ENCODE measurements around the gene CACNG7. TPM values are rescaled to one million over a fixed set of nuclear protein-coding genes. Genes with fewer than 3 reads are reported as not detected.
"Not testable (repeated sequence)": the region's sequence is repeated elsewhere in the genome, so short reads cannot be mapped to it uniquely, and the experiment has no call there.

Gene CACNG7
- polyA plus RNA-seq, 3 donors, result not detected

DNA sequence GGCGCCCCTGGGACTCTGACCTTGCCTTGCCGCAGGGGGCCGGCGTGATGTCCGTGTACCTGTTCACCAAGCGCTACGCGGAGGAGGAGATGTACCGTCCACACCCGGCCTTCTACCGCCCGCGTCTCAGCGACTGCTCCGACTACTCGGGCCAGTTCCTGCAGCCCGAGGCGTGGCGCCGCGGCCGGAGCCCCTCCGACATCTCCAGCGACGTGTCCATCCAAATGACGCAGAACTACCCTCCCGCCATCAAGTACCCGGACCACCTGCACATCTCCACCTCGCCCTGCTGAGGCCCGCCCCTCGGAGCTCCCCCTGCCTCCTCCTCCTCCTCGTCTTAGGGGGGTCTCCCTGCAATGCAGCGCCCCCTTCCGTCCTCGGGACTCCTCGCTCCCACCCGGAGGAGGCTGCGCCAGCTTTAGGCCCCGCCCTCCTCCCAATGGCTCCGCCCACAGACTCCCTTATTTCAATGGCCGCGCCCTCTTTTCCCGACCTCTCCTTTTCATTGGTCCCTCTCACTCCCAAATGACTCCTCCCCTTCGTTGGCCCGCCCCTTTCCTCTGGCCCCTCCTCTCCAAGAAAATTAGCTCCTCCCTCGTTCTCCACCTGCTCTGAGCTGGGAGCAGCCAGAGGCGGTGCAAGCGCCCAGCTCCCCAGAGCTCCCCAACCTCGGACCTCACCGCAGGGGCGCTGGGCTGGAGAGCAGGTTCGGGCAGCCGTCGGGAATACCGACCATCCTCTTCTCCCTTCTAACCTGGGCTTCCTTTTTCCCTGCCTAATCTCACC is 33.1 kb downstream of the CACNG7 start:
- H3K27ac ChIP-seq (ENCODE audit: low read depth, low read length), result no peak overlapping the region
- 3 to 7% (median 6%) methylated on average over 51 to 55 of the region's 55 CpGs for WGBS, 3 donors

DNA sequence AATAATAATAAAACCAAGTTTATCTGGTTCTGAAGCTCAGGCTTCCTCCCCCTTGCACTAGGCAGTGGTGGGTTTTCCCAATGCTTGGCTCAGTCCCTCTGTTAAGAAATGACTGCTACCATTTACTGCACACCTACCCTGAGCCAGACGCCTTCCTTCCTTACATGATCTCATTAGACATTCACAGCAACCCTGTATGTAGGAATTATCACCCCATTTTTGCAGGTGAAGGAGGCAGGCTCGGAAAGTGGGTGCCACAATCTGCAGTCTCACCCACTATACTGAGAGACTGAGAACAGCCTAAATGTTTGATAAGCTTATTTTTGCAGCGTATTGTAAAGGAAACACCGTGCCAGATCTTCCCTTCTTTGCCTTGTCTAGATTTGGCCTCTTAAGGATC is 35.3 kb downstream of the CACNG7 start:
- 70 to 77% (median 74%) methylated on average over 4 of the region's 4 CpGs for WGBS, 3 donors

DNA sequence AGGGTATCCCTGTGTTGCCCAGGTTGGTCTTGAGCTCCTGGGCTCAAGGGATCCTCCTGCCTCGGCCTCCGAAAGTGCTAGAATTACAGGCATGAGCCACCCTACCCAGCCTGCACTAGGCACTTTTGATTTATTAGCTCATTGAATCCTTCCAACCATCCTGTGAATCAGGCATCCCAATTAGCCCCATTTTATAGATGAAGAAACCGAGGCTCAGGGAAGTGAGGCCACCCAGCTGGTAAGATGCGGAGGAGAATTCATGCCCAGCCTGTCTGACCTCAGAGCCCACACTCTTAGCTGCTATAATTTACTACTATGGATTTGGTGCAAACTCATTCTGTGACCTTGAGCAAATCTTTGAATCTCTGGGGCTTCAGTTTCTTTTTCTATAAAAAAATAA is 35.9 kb downstream of the CACNG7 start:
- WGBS, 3 donors, result 78 to 89% (median 89%) methylated on average over 4 of the region's 4 CpGs
- no peak overlapping the region for H3K27ac ChIP-seq (ENCODE audit: low read depth, low read length)

More for the DNA sequence above, 35.3 kb downstream of the CACNG7 start:
- H3K27ac ChIP-seq (ENCODE audit: low read depth, low read length), result no peak overlapping the region

DNA sequence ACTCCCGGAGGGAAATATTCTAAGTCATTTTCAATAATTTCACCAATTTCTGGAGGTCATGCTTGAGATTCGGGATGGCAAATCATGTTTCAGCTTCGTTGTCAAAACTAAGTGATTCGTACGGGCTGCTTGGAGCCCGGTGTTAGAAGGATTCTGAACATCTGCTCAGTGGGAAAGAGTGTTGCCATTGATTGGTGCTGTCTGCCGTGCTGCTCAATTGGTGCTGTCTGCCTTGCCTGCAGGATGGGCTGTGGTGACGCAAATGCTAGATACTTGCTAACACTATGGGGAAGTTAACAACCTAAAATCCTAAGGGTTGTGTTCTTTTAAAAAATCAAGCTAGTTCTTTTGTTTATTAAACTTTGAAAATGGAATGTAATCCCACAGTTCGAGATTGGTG is 36.4 kb downstream of the CACNG7 start:
- 39 to 52% (median 48%) methylated on average over 9 of the region's 9 CpGs for WGBS, 3 donors
- no peak overlapping the region for H3K27ac ChIP-seq (ENCODE audit: low read depth, low read length)

DNA sequence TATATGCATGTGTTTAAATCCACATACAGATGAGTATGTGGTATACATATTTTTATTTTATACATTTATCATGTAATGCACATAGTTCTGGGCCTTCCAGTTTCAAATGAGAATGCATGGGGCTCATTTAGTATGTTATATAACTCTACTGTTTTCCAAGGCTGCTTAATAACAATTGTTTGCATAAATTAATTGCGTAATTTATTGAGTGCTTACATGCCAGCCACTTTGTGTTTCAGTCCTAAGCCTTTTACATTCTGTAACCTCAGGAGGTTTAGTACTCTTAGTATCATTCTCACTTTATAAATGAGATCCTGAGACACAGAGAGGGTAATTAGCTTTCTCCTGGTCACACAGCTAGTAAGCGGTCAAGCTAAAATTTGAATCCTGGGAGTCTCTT is 36.9 kb downstream of the CACNG7 start:
- no peak overlapping the region for H3K27ac ChIP-seq (ENCODE audit: low read depth, low read length)
- WGBS, 3 donors, result 95 to 98% (median 96%) methylated on average over 2 of the region's 2 CpGs

DNA sequence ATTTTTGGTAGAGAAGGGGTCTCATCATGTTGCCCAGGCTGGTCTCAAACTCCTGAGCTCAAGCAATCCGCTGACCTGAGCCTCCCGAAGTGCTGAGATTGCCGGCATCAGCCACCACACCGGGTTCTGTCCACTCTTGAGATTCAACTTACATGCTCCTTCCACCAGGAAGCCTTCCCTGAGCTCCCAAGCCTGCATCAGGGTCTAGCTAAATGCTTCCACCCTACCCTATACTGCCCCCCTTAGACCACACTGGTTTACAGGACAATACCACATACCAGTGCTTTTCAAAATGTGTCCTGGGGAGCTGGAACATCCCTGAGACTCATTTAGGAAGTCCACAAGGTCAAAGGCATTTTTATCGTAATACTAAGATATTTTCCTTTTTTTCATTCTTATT is 38.5 kb downstream of the CACNG7 start:
- H3K27ac ChIP-seq (ENCODE audit: low read depth, low read length), result no peak overlapping the region
- WGBS, 3 donors, result 57 to 65% (median 62%) methylated on average over 5 of the region's 5 CpGs

DNA sequence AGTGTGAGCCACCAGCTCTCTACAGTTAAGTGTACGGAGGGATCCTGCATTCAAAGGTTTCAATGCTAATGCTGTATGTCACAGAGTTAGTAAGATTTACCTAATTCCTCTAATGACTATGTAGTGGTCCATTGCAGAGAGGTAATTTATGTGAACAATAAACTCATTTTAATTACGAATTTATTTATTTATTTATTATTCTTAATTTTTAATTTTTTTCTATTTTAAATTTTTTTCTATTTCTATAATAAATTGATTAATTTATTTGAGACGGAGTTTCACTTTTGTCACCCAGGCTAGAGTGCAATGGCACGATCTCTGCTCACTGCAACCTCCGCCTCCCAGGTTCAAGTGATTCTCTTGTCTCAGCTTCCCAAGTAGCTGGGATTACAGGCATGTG is 39.5 kb downstream of the CACNG7 start:
- WGBS, 3 donors, result 77 to 79% (median 78%) methylated on average over 5 of the region's 5 CpGs
- not testable (repeated sequence) for H3K27ac ChIP-seq (ENCODE audit: low read depth, low read length)

DNA sequence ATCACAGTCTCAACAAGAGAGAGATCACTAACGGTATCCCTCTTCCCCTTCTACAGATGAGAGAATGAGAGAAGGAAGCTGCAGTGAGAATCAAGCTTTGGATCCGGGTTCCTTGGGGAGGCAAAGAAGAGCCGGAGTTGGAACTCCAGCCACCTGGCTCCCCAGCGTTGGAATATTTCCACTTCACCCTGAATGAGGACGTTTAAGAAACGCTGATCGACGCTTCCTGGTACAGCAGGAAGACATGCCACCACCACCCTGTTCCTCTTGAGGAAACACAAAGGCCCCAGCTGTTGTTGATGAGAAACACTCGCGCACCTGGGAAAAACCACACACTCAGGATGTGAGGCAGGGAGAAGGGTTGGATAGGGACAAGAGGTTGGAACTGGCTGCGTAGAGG is 42.4 kb downstream of the CACNG7 start:
- 30 to 54% (median 35%) methylated on average over 11 of the region's 11 CpGs for WGBS, 3 donors

DNA sequence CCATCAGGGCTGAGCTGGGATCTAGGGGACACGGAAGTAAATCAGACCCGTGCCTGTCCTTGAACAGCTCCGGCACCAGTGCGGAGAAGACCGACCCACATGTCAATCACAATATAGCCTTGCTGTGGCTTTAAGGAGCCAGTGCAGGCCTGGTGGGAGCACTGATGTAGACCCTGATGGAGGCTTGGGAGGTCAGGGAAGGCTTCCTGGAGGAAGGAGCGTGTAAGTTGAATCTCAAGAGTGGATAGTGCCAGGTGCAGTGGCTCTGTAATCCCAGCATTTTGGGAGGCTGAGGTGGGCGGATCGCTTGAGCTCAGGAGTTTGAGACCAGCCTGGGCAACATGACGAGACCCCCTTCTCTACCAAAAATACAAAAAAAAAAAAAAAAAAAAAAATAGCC is 42.9 kb downstream of the CACNG7 start:
- 71 to 80% (median 79%) methylated on average over 9 of the region's 9 CpGs for WGBS, 3 donors

More for the DNA sequence above, 42.4 kb downstream of the CACNG7 start:
- no peak overlapping the region for H3K27ac ChIP-seq (ENCODE audit: low read depth, low read length)

DNA sequence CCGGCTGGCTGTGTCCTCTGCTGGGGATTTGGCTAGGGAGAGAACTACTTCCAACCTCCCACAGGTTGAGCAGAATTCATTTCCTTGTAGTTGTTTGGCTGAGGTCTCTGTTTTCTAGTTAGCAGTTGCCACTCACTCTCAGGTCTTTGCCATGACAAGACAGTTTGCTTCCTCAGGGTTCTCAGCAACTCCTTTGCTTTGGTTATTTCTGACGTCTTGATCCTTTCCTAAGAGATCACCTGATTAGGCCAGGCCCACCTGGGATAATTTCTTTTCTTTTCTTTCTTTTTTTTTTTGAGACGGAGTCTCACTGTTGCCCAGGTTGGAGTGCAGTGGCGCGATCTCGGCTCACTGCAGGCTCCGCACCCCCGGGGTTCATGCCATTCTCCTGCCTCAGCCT is 44.3 kb downstream of the CACNG7 start:
- WGBS, 3 donors, result 90 to 92% (median 90%) methylated on average over 8 of the region's 8 CpGs
- H3K27ac ChIP-seq (ENCODE audit: low read depth, low read length), result no peak overlapping the region

More for the DNA sequence above, 42.9 kb downstream of the CACNG7 start:
- no peak overlapping the region for H3K27ac ChIP-seq (ENCODE audit: low read depth, low read length)

DNA sequence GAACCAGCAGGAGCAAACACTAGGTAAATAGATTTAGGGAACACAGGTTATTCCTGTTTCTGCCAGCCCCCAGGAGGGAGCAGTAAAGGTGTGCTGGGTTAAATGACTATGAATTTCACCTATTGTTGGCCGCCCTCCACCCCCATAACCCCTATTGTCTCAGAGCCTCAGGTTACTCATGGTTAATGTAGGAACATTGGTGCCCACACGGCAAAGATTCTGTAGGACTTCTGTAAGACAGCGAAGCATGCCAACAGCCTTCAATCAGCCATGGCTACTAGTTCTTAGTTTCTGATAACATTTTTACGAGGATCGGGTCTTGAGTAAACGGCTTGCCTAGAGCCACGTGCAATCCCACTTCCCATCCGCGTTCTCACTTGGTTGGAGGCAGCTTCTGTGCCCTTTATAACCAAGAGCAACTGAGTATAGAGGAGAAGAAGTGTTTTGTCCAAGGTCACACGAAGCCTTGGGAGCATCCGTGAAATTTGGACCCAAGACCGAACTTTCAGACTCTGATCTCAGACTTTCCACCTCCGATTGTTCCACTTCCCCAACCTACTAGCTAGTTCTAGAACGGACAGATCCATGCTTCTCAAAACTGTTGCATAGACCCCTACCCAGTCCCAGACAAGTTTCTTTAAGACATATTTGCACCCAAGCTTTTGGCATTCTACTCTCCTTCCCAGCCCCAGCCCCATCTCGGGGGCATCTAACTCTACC is 48.5 kb downstream of the CACNG7 start:
- H3K27ac ChIP-seq (ENCODE audit: low read depth, low read length), result no peak overlapping the region
- 2 to 5% (median 5%) methylated on average over 15 of the region's 15 CpGs for WGBS, 3 donors

DNA sequence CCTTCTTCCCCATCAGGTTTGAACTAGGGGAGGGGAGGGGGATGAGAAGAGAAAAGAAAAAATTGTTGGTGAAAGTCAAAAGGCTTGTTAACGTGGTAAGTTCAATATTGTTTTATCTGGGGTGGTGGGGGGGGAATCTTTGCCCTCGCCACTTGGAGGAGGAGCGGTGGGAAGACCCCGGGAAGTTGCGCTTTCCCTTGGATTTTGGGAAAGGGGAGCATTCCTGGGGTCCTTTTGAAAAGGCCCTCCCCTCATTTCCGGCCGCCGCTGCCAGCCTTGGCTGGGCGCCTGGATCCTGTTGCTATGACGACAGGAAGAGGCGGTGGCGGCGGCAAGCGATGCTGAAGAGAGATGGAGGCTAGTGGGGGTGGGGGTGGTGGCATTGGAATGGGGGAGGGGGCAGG is 49.1 kb downstream of the CACNG7 start:
- WGBS, 3 donors, result 2 to 6% (median 3%) methylated on average over 8 to 14 of the region's 14 CpGs
- H3K27ac ChIP-seq (ENCODE audit: low read depth, low read length), result no peak overlapping the region

DNA sequence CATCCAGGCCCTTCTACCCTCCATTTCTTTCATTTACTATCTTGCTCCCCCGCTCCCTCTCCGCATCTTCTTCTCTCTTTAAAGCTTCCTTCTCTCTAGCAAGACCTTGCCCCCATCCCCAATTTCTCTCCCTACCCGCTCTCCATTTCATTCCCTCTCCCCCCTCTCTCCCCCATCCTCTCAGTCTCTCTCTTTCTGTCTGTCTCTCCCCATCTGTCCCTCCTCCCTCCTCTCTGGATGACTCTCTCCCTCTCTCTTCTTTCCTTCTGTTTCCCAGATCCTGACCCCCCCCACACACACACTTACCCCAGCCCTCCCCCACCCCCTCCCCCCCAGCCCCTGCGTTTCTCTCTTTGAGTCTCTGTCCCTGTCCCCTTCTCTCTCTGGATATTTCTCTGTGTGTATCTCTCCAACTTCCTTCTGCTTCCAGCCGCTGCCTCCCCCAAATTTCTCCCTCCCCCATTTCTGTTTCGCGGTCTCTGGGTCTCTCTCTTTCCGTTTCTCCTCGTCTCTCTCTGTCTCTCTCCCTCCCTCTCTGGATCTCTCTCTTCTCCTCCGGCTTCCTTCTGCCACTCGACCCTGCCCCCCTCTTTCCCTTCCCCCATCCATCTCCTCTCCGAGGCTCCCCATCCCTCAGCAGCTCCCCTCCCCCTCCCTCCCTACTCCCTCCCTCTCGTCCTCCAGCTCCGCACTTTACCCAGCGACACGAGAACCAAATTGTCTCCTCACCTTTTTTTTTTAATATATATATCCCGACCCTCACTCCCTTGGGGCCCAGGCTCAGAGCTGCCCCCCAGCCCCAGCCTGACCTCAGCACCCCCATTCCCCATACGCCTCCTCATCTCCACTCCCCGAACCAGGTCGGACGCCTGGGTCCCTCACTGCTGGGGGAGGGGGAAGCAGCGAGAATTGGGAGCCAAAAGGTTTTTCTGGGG is 50.0 kb downstream of the CACNG7 start:
- WGBS, 3 donors, result 0 to 3% (median 3%) methylated on average over 19 to 22 of the region's 22 CpGs
- no peak overlapping the region for H3K27ac ChIP-seq (ENCODE audit: low read depth, low read length)

DNA sequence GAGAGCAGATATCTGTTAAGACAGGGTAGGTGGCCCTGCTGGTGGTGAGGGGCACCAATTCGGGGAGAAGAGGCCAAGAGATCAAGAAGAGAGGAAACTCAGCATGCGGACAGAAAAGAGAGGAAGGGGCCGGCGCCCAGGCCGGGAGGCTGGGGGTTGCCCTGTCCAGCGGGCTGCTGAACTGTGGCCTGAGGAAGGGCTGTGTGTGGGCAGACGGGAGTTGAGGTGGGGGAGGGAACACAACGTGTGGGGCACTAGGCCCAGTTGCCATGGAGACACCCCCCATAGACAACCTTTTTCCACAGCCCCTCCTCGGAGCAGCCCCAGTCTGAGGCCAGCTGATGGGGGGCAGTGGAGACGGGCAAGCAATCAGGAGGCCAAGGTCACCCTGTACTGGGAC is 51.1 kb downstream of the CACNG7 start:
- WGBS, 3 donors, result 4 to 6% (median 5%) methylated on average over 10 of the region's 10 CpGs
- H3K27ac ChIP-seq (ENCODE audit: low read depth, low read length), result no peak overlapping the region

DNA sequence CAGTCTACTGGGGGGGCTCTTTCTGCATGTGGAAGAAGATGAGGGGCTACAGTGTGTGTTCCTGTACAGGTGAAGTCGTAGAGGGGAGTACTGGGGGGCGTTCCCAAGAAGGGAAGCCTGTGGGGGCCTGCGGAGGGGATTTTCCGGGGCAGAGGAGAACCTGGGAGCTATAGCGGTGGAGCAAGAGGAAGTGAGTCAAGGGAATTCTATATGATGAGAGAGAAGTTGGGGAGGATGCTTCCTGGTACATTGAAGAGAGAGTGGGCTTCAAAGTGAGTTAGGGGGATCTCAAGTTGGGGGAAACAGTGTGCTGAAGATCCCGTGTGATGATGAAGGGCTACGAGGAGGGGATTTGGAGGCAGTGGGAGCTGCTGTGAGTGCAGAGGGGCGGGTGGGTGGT is 51.8 kb downstream of the CACNG7 start:
- 3 to 9% (median 7%) methylated on average over 8 of the region's 8 CpGs for WGBS, 3 donors
- H3K27ac ChIP-seq (ENCODE audit: low read depth, low read length), result no peak overlapping the region

DNA sequence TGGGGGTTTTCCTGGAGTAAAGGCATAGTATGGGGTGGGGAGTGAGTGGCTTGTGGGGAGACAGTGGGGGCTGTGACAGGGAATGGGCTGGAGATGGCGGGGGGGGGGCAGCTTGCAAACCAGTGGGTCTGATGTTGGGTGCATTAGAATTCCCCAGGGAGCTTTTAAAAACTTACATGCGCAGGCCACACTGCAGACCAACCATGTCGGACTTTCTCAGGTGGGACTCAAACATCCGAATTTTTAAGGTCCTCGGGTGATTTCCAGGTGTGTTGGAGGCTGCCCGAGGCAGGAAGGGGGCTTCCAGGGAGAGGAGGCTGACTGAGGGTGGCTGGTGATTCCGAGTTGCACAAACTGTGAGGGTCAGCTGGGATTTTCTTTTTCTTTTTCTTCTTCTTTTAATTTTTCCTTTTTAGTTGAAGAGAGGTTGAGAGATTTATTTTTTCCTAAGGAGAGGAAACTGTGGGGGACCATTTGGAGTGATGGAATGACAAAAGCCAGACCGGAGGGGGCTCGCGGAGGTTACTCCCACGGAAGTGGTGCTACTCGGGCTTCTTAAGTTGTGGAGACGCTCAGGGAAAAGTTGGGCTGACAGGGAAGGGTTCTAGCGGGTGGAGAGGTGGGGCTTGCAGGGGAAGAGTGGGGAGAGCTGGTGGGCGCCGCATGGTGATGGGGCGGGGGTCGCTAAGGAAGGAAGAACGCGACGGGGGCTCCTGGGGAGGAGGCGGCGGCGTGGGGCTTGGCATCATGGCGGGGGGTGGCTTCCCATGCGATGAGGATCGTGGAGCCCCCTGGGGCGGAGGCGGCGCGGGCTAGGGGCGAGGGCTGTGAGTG is 52.7 kb downstream of the CACNG7 start:
- H3K27ac ChIP-seq (ENCODE audit: low read depth, low read length), result no peak overlapping the region
- 2 to 4% (median 3%) methylated on average over 31 to 32 of the region's 32 CpGs for WGBS, 3 donors

DNA sequence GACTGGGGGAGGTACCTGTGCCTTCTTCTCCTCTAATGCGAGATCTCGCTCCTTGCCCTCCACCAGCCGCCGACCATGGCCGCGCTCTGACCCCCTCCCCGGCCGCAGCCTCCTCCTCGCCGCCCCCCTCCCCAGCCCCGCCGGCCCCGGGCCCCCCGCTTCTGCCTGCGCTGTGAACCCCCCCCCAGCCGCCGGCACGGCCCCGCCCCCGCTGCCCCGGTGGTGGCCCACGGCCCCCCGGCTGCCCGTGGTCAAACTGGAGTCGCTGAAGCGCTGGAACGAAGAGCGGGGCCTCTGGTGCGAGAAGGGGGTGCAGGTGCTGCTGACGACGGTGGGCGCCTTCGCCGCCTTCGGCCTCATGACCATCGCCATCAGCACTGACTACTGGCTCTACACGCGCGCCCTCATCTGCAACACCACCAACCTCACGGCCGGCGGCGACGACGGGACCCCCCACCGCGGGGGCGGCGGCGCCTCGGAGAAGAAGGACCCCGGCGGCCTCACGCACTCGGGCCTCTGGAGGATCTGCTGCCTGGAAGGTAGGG is 53.9 kb downstream of the CACNG7 start, which contains the start of gene CACNG8:
Gene CACNG8 (plus strand): TSS at position 51 of the 545 bp plus-strand sequence.
- 1 to 2% (median 2%) methylated on average over 17 to 48 of the region's 55 CpGs for WGBS, 3 donors
- no peak within 1 kb of the TSS for H3K27ac ChIP-seq (ENCODE audit: low read depth, low read length)

DNA sequence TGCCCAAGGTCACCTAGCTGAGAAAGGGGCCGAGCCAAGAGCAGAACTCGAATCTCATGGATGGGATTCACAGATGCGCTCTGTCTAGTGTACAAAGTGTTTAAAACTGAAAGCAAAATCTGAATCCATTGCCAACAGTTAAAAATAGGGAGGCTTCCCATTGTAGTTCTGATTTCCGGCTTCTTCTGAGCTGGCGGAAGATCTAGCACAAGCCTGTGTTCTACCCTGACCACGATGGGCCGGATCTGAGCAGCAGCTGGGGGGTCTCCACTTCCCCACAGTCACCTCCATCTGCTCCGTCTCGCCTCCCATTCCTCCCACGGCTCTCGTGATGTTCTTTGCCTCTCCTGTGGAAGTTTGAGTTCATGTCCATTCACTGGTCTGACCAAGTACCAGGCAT is 56.0 kb downstream of the CACNG7 start:
- whole genome bisulfite sequencing, 3 donors, result 41 to 58% (median 51%) methylated on average over 11 of the region's 11 CpGs
- H3K27ac ChIP-seq (ENCODE audit: low read depth, low read length), result no peak overlapping the region
